Muscle of arm (tissue), 12 donors: ENCODE results near the gene G0S2. TPM values are rescaled to one million over a fixed set of nuclear protein-coding genes. Genes with fewer than 3 reads are reported as not detected.

Experiments
- DNase-seq: peaks from one replicate; pipeline ENCODE4 v3.0.0-alpha.2; 2013
- polyA plus RNA-seq, 12 donors: library from polyadenylated mRNA; unstranded; fragments of 120-200 nt; gene quantifications; one replicate each; pipeline ENCODE4 v1.2.1, GENCODE V29; 2013; ENCODE audit not compliant: insufficient read length in 12 of 12

G0S2 gene
- polyA plus RNA-seq, 12 donors, result 1.4 to 52.5 (median 3.4) TPM; not detected in 1

- no peak for DNase-seq
Observed at GRCh38 chr1:209645574-209646452, 29.4 kb upstream of the G0S2 start.

- no peak for DNase-seq
Observed at GRCh38 chr1:209646558-209646957, 28.7 kb upstream of the G0S2 start.

GRCh38 chr1:209647156-209647555, 28.1 kb upstream of the G0S2 start:
- no peak for DNase-seq

- DNase-seq, result no peak
Observed at GRCh38 chr1:209648346-209648745, 26.9 kb upstream of the G0S2 start.

- DNase-seq, result no peak
Observed at GRCh38 chr1:209648931-209649776, 26.1 kb upstream of the G0S2 start.

GRCh38 chr1:209650454-209650853, 24.8 kb upstream of the G0S2 start:
- no peak for DNase-seq

- DNase-seq, result no peak
Observed at GRCh38 chr1:209651138-209651587, 24.0 kb upstream of the G0S2 start.

- no peak for DNase-seq
Observed at GRCh38 chr1:209652121-209652735, 23.0 kb upstream of the G0S2 start, which contains the start of gene LAMB3. TSS of gene LAMB3 (minus strand) at chr1:209652425. CDS start at chr1:209650944, 1,481 bp downstream.

- no peak for DNase-seq
Observed at GRCh38 chr1:209652873-209653401, 22.3 kb upstream of the G0S2 start.

- no peak for DNase-seq
Observed at GRCh38 chr1:209653915-209654351, 21.3 kb upstream of the G0S2 start.

GRCh38 chr1:209655411-209656231, 19.6 kb upstream of the G0S2 start:
- DNase-seq, result no peak

- DNase-seq, result no peak
Observed at GRCh38 chr1:209657140-209657879, 17.9 kb upstream of the G0S2 start.

GRCh38 chr1:209657918-209658317, 17.3 kb upstream of the G0S2 start:
- no peak for DNase-seq

GRCh38 chr1:209659909-209660308, 15.3 kb upstream of the G0S2 start:
- no peak for DNase-seq

GRCh38 chr1:209661071-209661470, 14.1 kb upstream of the G0S2 start:
- DNase-seq, result no peak

- no peak for DNase-seq
Observed at GRCh38 chr1:209662879-209663327, 12.3 kb upstream of the G0S2 start.

- DNase-seq, result no peak
Observed at GRCh38 chr1:209667103-209667502, 8.1 kb upstream of the G0S2 start.

GRCh38 chr1:209667708-209668107, 7.5 kb upstream of the G0S2 start:
- no peak for DNase-seq

- DNase-seq, result no peak
Observed at GRCh38 chr1:209670441-209671082, 4.7 kb upstream of the G0S2 start.
